Muscle layer of duodenum (tissue), 2 donors: ENCODE data around the gene TENT4B.

Source experiments
- H3K27ac ChIP-seq: one replicate; pipeline ENCODE4 v1.7.0; 2013; ENCODE audit warnings: mild to moderate bottlenecking, low read length
- H3K27me3 ChIP-seq: one replicate; pipeline ENCODE4 v1.7.0; 2013; ENCODE audit warnings: low read depth, mild to moderate bottlenecking, control low read depth, low read length
- H3K36me3 ChIP-seq, 2 donors: one replicate each; pipeline ENCODE4 v1.7.0; 2013; ENCODE audit warnings: low read length in 2 of 2, control low read depth in 1 of 2, mild to moderate bottlenecking in 1 of 2; ENCODE audit not compliant: insufficient read depth in 2 of 2, control insufficient read depth in 1 of 2
- H3K4me1 ChIP-seq, 2 donors: one replicate each; pipeline ENCODE4 v1.7.0; 2013; ENCODE audit warnings: low read length in 2 of 2, mild to moderate bottlenecking in 2 of 2, control low read depth in 1 of 2, moderate library complexity in 1 of 2; ENCODE audit not compliant: insufficient read depth in 2 of 2, control insufficient read depth in 1 of 2
- H3K4me3 ChIP-seq, 2 donors: one replicate each; pipeline ENCODE4 v1.7.0; 2013; ENCODE audit warnings: low read length in 2 of 2, low read depth in 1 of 2, mild to moderate bottlenecking in 1 of 2
- H3K9me3 ChIP-seq, 2 donors: one replicate each; pipeline ENCODE4 v1.7.0; 2013; ENCODE audit warnings: low read length in 2 of 2, control low read depth in 1 of 2, mild to moderate bottlenecking in 1 of 2; ENCODE audit not compliant: control insufficient read depth in 1 of 2
- donor health status: healthy.

Gene TENT4B

DNA sequence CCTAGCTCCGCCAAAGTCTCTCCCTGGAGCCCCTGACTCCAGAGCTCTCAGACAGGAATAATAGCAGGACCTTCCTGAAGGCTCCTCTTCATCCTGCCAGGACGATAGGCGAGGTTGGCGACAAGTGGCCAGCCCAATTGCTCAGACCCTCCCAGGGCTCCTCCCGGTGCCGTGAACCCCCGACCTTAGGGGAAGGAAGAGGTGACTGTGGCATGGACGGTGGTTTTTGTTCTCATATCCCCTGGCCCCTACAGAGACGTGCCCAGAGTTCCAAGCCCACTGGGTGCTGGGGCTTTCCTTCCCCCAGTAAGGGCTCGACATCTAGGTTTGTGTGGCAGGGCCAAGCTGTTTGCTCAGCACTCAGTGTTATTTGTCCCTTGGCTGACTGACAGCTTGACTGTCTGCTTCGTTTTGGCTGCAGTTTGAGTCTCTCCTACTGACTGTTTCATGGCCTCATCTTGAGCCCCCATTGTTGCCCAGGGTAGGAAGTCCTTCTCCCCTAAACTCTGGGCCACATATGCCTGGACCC lies 108.7 kb downstream of the TENT4B start:
- Histone ChIP-seq H3K27ac (no peak overlapping the region), H3K4me3 (no peak overlapping the region), H3K36me3 (no peaks in the 10 kb centered on the region), H3K27me3 (no peaks in the 10 kb centered on the region), H3K4me1 (peaks cover 0 to 5% of the 10 kb centered on the region in 2 donors), H3K9me3 (no peaks in the 10 kb centered on the region)

DNA sequence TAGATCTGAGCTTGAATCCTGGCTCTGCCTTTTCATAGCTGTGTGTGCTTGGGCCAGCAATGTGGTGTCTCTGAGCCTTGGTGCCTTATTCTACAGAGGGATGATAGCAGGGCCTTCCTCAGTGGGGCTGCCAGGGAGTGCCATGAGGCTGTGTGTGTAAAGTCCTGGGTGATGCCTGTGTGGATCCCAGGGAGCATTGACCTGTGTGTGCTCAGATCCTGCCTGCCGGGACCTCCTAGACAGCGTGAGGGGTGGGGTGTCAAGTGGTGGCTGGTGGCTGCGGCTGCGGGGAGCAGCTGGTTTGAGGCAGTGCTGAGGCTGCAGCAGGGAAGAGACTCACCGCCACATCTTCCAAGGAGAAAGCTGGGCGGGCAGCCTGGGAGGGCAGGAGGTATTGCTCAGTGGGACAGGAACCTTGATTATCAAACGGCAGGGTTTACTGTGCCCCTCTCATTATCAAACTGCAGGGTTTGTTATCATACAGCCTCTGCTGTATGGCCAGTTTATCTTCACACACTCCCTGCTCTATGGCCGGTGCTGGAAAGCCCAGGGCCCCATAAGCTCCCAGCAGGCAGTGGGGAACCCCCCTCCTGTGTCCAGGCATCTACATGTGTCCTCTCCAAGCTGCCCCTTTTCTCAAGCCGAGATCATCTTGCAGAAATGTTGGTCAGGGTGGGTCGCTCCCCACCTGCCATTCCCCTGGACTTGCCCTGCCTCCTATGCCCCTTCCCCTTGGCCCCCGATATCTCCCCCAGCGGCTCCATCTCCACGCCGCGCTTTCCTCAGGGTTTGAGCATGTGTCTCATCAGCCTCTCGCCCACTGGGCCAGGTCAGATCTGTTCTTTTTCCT lies 110.2 kb downstream of the TENT4B start:
- H3K36me3 ChIP-seq = no peaks in the 10 kb centered on the region
- H3K4me3 ChIP-seq = no peak overlapping the region
- H3K27ac ChIP-seq = no peak overlapping the region
- peaks cover 0 to 16% of the 10 kb centered on the region in 2 donors for H3K4me1 ChIP-seq
- no peaks in the 10 kb centered on the region for H3K9me3 ChIP-seq
- no peaks in the 10 kb centered on the region for H3K27me3 ChIP-seq

DNA sequence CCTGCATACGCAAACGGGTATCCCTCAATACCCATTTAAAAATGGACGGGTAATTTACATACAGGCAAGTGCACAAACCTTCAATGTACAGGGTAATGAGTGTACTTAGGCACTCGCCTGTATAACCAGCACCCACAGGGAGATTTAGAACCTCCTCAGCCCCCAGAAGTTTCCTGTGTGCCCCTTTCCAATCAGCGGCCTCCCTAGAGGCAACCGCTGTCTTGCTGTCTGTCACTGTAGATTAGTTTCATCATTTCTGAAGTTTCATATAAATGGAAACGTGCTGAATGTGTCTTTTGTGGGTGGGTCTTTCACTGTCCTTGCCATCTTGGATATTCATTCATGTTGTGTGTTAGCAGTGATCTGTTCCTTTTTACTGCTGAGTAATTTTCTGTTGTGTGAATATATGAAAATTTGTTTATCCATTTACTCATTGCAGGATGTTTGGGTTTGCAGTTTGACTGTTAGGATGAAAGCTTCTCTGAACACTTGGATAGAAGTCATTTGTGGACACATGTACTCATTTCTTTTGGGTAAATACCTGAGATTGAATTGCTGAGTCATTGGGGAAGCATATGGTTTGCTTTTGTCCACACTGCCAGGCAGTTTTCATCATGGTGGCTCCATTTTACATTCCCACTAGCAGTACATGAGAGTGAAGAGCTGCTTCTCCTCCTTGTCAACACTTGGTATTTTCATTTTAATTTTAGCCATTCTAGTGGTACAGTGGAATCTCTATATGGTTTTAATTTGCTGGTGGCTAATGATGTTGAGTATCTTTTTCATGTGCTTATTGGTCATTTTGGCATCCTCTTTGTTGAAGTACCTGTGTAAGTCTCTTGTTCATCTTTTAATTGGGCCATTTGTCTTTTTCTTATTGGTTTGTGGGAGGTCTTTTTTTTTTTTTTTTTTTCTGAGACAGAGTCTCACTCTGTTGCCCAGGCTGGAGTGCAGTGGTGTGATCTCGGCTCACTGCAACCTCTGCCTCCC lies 111.1 kb downstream of the TENT4B start:
- Histone ChIP-seq H3K27ac (no peak overlapping the region), H3K4me3 (no peak overlapping the region), H3K36me3 (no peaks in the 10 kb centered on the region), H3K4me1 (peaks cover 0 to 16% of the 10 kb centered on the region in 2 donors), H3K9me3 (no peaks in the 10 kb centered on the region), H3K27me3 (no peaks in the 10 kb centered on the region)

DNA sequence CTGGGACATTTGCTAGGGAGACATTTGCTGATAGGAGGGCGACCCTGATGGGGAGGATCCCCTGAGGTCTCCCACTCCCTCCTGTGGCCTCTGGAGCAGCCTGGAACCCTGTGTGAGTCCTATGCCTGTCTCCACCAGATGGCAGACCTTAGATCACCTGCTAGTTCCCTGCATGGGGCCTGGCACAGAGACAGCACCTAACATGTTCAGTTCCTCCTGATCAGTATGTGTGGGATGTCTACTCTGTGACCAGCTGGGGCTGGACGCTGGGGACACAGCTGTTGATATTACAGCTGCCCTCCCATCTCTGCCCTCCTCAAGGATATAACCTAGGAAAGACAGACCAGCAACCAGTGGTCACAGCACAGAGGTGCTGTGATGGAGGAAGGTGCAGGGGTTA lies 112.2 kb downstream of the TENT4B start:
- Histone ChIP-seq H3K27me3 (no peaks in the 10 kb centered on the region), H3K4me1 (peaks cover 0 to 16% of the 10 kb centered on the region in 2 donors), H3K36me3 (no peaks in the 10 kb centered on the region), H3K9me3 (no peaks in the 10 kb centered on the region), H3K4me3 (no peak overlapping the region), H3K27ac (no peak overlapping the region)

DNA sequence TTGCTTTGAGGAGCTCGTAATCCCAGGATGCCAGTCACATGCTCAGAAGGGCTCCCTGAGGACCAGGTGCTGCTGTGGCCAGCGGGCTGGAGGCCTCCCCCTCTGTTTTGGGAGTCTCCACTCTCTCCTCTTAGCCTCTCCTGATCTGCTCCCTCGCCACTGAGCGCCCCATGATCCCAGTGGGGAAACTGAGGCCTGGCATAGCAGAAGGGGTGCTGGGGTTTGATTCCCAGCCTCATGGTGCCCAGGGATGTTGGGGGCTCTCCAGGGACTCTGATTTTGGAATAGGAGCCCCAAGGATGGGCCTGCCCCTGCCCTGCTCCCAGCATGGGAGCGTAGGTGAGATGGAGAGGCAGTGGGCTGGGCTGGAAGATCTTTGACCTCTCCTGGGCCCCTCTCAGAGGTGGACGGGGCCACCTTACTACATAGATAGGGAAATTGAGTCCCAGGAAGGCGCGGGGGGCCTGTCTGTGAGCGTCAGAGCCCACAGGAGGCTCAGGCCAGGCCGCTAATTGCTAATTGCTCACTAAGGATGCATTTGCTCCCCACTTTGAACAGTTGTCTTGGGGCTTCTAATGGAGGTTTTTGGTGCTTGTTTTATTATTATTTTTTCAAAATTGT lies 112.7 kb downstream of the TENT4B start:
- H3K27ac ChIP-seq = no peak overlapping the region
- H3K4me3 ChIP-seq = peak overlapping the region in 1 of 2 donors; percentile 44
- H3K9me3 ChIP-seq = no peaks in the 10 kb centered on the region
- peaks cover 0 to 16% of the 10 kb centered on the region in 2 donors for H3K4me1 ChIP-seq
- no peaks in the 10 kb centered on the region for H3K27me3 ChIP-seq
- no peaks in the 10 kb centered on the region for H3K36me3 ChIP-seq

DNA sequence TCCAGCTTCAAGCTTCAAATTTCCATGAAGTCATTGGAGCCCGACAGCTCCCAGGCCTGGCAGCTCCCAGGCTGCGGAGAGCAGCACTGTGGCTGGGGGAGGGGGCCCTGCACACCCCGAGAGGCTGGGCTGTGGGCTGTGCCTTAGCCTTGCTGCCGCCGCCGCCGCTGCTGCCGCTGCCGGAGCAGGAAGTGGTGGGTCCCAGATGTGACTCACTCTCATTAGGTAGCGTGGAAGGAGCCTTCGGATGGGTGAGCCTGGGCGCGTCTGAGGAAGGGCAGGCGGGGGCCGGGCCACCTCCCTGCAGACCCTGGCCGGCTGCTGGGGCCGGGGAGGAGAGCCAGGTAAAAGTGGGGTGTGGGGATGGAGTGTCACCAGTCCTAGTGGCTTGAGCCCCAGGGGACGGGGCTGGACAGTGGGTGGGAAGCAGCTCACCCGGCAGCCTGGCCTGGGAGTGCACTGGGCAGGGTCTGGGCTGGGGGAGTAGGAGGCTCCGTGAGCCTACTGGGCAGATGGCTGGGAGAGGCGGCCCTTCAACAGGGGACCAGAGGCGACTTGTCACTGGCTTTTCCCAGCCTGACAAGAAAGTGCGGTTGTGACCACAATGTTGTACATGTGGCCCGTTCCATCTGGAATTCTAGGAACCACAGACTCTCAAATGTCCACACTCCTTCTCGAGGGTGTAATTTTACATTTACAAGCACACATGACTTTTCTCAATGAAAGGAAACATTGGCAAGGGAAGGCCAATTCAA lies 113.4 kb downstream of the TENT4B start, which contains the start of gene ADCY7:
TSS of gene ADCY7 (plus strand) at position 215 of the 755 bp plus-strand sequence. CDS start 21,629 bp downstream, outside the sequence.
- peaks cover 0 to 16% of the 10 kb centered on the region in 2 donors for H3K4me1 ChIP-seq
- H3K27me3 ChIP-seq = no peaks in the 10 kb centered on the region
- H3K9me3 ChIP-seq = no peaks in the 10 kb centered on the region
- H3K27ac ChIP-seq = peak within 1 kb of the TSS; percentile 23
- H3K4me3 ChIP-seq = peak within 1 kb of the TSS; percentile 44 to 50
- H3K36me3 ChIP-seq = no peaks in the 10 kb centered on the region

DNA sequence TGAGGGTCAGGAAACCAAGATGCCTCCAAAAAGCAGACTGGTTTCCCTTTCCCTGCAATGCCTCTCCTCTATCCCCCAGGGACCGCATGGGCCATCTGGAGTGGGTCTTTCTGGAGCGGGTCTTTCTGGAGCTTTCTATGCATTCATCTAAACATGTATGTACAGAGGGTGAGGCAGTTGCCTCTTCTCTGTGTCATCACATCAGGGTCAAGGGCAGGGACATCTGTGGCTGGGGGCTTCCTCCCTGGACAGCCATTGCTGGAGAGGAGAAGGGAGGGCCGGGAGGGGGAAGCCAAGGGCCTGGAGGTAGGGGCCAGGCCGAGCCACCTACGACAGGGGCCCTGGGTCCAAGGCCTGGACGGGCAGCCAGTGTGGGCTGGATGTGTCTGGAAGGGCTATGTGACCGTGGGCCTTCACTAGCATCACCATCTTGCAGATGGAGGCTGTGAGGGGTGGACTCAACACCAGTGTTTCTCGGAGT lies 114.1 kb downstream of the TENT4B start:
- H3K9me3 ChIP-seq = no peaks in the 10 kb centered on the region
- H3K27ac ChIP-seq = peak overlapping the region; percentile 23
- no peaks in the 10 kb centered on the region for H3K27me3 ChIP-seq
- no peaks in the 10 kb centered on the region for H3K36me3 ChIP-seq
- peak overlapping the region; percentile 44 to 50 for H3K4me3 ChIP-seq
- peaks cover 0 to 16% of the 10 kb centered on the region in 2 donors for H3K4me1 ChIP-seq

DNA sequence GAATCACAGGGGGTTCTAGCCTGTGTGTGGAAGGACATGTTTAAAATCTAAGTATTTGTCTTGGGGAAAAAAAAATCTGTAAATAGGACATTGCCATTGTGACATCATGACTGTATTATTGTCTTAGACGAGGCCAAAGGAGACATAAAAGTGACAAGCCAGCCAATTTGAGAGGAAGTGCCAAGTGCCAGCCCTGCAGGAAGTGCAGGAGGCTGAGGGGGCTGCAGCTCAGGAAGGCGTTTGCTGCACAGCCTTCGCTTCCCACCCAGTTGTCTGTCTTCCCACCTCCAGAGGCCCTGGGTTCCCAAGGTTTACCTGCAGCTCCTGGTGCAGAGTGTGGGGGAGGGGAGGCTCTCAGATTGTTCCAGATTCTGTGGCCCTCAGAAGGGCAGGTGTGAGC lies 114.5 kb downstream of the TENT4B start:
- Histone ChIP-seq H3K36me3 (no peaks in the 10 kb centered on the region), H3K27ac (no peak overlapping the region), H3K4me3 (peak overlapping the region in 1 of 2 donors; percentile 44), H3K4me1 (peaks cover 0 to 16% of the 10 kb centered on the region in 2 donors), H3K9me3 (no peaks in the 10 kb centered on the region), H3K27me3 (no peaks in the 10 kb centered on the region)

DNA sequence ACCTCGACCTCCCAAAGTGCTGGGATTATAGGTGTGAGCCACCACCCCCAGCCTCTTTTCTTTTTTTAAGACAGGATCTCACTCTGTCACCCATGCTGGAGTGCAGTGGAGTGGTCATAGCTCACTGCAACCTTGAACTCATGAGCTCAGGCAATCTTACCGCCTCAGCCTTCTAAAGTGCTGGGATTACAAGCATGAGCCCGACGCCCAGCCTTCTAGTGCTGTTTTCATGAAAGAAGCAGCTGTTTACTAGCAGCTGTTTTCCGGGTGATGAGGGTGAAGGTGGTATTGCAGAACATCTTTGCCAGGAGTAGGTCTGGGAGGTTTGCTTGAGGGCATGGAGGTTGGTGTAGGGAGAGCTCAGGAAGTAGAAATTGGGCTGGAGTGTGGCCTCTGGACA lies 115.2 kb downstream of the TENT4B start:
- Histone ChIP-seq H3K36me3 (no peaks in the 10 kb centered on the region), H3K9me3 (no peaks in the 10 kb centered on the region), H3K4me3 (no peak overlapping the region), H3K27ac (no peak overlapping the region), H3K4me1 (peaks cover 0 to 16% of the 10 kb centered on the region in 2 donors), H3K27me3 (no peaks in the 10 kb centered on the region)

DNA sequence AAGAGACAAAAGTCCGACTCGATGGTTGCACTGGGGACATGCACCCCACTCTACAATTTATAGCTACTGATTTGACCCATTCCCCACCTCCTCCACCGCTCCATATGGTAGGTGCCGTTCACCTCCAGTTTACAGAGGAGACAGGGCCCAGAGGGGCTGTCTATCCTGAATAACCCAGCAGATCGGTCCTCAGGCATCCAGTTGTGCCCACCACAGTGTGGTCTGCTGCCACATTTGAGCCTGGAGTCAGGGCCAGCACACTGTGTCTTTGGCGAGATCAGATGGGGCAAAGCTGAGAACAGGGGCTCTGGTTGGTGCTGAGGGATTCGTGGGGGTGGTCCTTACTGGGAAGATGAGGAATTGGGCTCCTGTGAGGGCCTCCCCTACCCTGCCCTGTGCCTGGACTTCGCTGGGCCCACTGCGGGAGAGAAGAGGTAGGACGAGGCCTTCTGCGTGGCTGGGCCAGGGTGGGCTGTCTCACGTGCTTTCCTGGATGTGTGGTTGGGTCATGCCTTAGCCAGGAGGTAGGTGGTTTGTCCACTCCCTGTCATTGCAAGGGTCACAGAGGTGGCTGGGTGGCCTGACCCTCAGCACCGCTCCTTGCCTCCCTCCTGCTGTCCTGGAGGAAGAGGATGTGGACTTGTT lies 116.1 kb downstream of the TENT4B start:
- Histone ChIP-seq H3K27ac (no peak overlapping the region), H3K36me3 (no peaks in the 10 kb centered on the region), H3K9me3 (no peaks in the 10 kb centered on the region), H3K27me3 (no peaks in the 10 kb centered on the region), H3K4me1 (peaks cover 0 to 16% of the 10 kb centered on the region in 2 donors), H3K4me3 (no peak overlapping the region)
